GM23338 (cell line): ENCODE measurements around the gene HARBI1. TPM values are rescaled to one million over a fixed set of nuclear protein-coding genes. Genes with fewer than 3 reads are reported as not detected.

ENCODE experiments used
- ATAC-seq: fragments of 200-7000 bp; cut with Tn5 transposase; 3 replicates; pipeline ENCODE4 v1.9.1; 2020
- DNase-seq: peaks from one replicate; pipeline ENCODE4 v3.0.0-alpha.2; 2015; ENCODE audit warnings: low spot score
- H2AFZ ChIP-seq: fragments of 200-600 bp; sonication (generic); 2 replicates; pipeline ENCODE4 v1.8.0; 2016; ENCODE audit warnings: antibody characterized with exemption, mild to moderate bottlenecking, moderate library complexity
- H3F3A ChIP-seq: fragments of 200-600 bp; sonication (generic); replicated peaks from 2 replicates; pipeline ENCODE4 v1.8.0; 2017; ENCODE audit warnings: antibody characterized with exemption, mixed run types, low read depth
- H3K27ac ChIP-seq: fragments of 200-600 bp; sonication (generic); 2 replicates; pipeline ENCODE4 v1.6.1; 2016; ENCODE audit warnings: low read depth
- H3K27me3 ChIP-seq: fragments of 200-600 bp; sonication (generic); 2 replicates; pipeline ENCODE4 v1.8.0; 2016; ENCODE audit warnings: mild to moderate bottlenecking, mixed run types, moderate library complexity; ENCODE audit not compliant: insufficient read depth
- H3K36me3 ChIP-seq: fragments of 200-600 bp; sonication (generic); 2 replicates; pipeline ENCODE4 v1.8.0; 2016; ENCODE audit warnings: mild to moderate bottlenecking; ENCODE audit not compliant: insufficient read depth
- H3K4me1 ChIP-seq: fragments of 200-600 bp; sonication (generic); 2 replicates; pipeline ENCODE4 v1.8.0; 2016; ENCODE audit warnings: mild to moderate bottlenecking, moderate library complexity; ENCODE audit not compliant: insufficient read depth
- H3K4me2 ChIP-seq: fragments of 200-600 bp; sonication (generic); 2 replicates; pipeline ENCODE4 v1.7.1; 2017; ENCODE audit warnings: mixed run types
- H3K4me3 ChIP-seq: fragments of 200-600 bp; sonication (generic); 2 replicates; pipeline ENCODE4 v1.6.1; 2016; ENCODE audit warnings: mixed run types
- H3K79me2 ChIP-seq: fragments of 200-600 bp; sonication (generic); replicated peaks from 2 replicates; pipeline ENCODE4 v1.8.0; 2017; ENCODE audit warnings: mild to moderate bottlenecking; ENCODE audit not compliant: insufficient read depth
- H3K9me2 ChIP-seq: fragments of 200-600 bp; sonication (generic); 2 replicates; pipeline ENCODE4 v1.8.0; 2017; ENCODE audit not compliant: insufficient read depth
- H4K20me1 ChIP-seq: fragments of 200-600 bp; sonication (generic); replicated peaks from 2 replicates; pipeline ENCODE4 v1.8.0; 2017; ENCODE audit warnings: mild to moderate bottlenecking; ENCODE audit not compliant: insufficient read depth
- H3K27ac Mint-ChIP-seq: 2 replicates; pipeline ENCODE4 v1.8.0; 2020; ENCODE audit warnings: inconsistent platforms, mild to moderate bottlenecking, moderate library complexity, mixed read lengths
- H3K27me3 Mint-ChIP-seq: 3 replicates; pipeline ENCODE4 v1.8.0; 2022; ENCODE audit warnings: low read depth, mild to moderate bottlenecking, moderate library complexity, mixed read lengths, inconsistent platforms; ENCODE audit not compliant: insufficient read depth, poor library complexity
- H3K36me3 Mint-ChIP-seq: 3 replicates; pipeline ENCODE4 v1.8.0; 2021; ENCODE audit warnings: low read depth, mild to moderate bottlenecking, inconsistent platforms, moderate library complexity, mixed read lengths
- H3K4me1 Mint-ChIP-seq: 3 replicates; pipeline ENCODE4 v1.8.0; 2020; ENCODE audit warnings: mild to moderate bottlenecking, inconsistent platforms, mixed read lengths
- H3K4me3 Mint-ChIP-seq: 3 replicates; pipeline ENCODE4 v1.8.0; 2021; ENCODE audit warnings: moderate library complexity, mild to moderate bottlenecking, inconsistent platforms, mixed read lengths
- H3K9me3 Mint-ChIP-seq: 3 replicates; pipeline ENCODE4 v1.8.0; 2020; ENCODE audit warnings: moderate library complexity, mild to moderate bottlenecking, inconsistent platforms, mixed read lengths
- CREB1 ChIP-seq: fragments of 250-450 bp; sonication (Bioruptor Pico); IDR thresholded peaks from 2 replicates; pipeline ENCODE4 v1.5.0; 2020; ENCODE audit warnings: low read depth, mild to moderate bottlenecking, moderate library complexity
- EZH2 ChIP-seq: fragments of 200-600 bp; sonication (generic); IDR thresholded peaks from one replicate; pipeline ENCODE4 v1.8.0; 2017; ENCODE audit warnings: antibody characterized with exemption, mild to moderate bottlenecking, low read depth; ENCODE audit not compliant: unreplicated experiment
- EZH2phosphoT487 ChIP-seq: fragments of 200-600 bp; sonication (generic); IDR thresholded peaks from one replicate; pipeline ENCODE4 v1.8.1; 2018; ENCODE audit warnings: antibody characterized with exemption; ENCODE audit not compliant: unreplicated experiment
- JUNB ChIP-seq: IDR thresholded peaks from one replicate; pipeline ENCODE4 v1.6.1; 2016; ENCODE audit warnings: antibody characterized with exemption; ENCODE audit not compliant: unreplicated experiment
- STAT1 ChIP-seq: IDR thresholded peaks from one replicate; pipeline ENCODE4 v1.6.1; 2016; ENCODE audit warnings: antibody characterized with exemption; ENCODE audit not compliant: unreplicated experiment
- ZNF114 ChIP-seq: fragments of 250-450 bp; sonication (Bioruptor Pico); IDR thresholded peaks from 2 replicates; pipeline ENCODE4 v1.5.0; 2020; ENCODE audit warnings: mild to moderate bottlenecking, moderate library complexity
- polyA plus RNA-seq: library from polyadenylated mRNA; unstranded; fragments of >200 nt; fragmentation: Nextera tagmentation; extraction: Ambion mirVana; gene quantifications from 2 replicates; pipeline ENCODE4 v1.2.1, GENCODE V29; 2016
- total RNA-seq: library from RNA; depleted of rRNA; stranded (reverse); fragments of >200 nt; shearing (Covaris generic); gene quantifications from 2 replicates; pipeline ENCODE4 v1.2.3, GENCODE V29; 2014
- TF ChIP-seq, protein P1 (sequence below): fragments of 250-450 bp; sonication (Bioruptor Pico); IDR thresholded peaks from 2 replicates; pipeline ENCODE4 v1.5.0; 2020; ENCODE audit warnings: mild to moderate bottlenecking, moderate library complexity
- TF ChIP-seq, protein P2 (sequence below), 2 experiments: fragments of 200-600 bp in 1 of 2; sonication (generic) in 1 of 2; conservative IDR thresholded peaks; 2 replicates each; pipeline versions ENCODE4 v1.5.1 to v1.6.1; 2016 to 2017; ENCODE audit warnings: antibody characterized with exemption in 2 of 2, low read depth in 2 of 2, mild to moderate bottlenecking in 2 of 2, moderate library complexity in 1 of 2

Gene HARBI1
- total and polyA plus RNA-seq, 2 experiments from 2014 or later, result 4.2 to 6.5 TPM

DNA sequence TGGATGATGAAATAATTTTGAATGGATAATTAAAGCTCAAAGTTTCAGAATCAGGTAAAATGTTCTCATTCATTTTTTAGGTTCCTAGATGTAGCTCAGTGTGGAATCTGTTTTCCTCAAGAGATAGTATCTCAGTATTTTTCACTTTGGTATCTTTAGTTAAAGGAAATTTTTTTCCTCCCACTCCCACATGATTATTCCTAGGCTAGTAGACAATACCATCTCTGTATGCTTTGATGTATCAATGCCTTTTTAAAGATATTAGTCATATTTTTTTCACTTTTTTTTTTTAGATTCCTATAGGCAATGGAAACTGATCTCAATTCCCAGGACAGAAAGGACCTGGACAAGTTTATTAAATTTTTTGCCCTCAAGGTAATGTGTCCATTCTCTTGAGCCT is 27.0 kb upstream of the HARBI1 start:
- no peak for ATAC-seq
- Histone ChIP-seq H3K4me3 (no peak overlapping the region), H3F3A (0 out of 2 replicates have a peak, but pooled peaks cover under 1% of the 10 kb centered on the region), H3K27ac (0 out of 2 replicates have a peak overlapping the region, but pooled peaks have one; percentile 30), H3K79me2 (0 out of 2 replicates have a peak, but pooled peaks cover 4% of the 10 kb centered on the region), H3K9me2 (0 out of 2 replicates have a peak, but pooled peaks cover 7% of the 10 kb centered on the region), H3K36me3 (peaks cover 7% of the 10 kb centered on the region), H3K4me2 (no peak overlapping the region), H3K27me3 (no peaks in the 10 kb centered on the region), H2AFZ (no peak overlapping the region), H3K4me1 (no peaks in the 10 kb centered on the region), H4K20me1 (peaks cover 12% of the 10 kb centered on the region; the same call in 1 of the 2 replicates)
- TF ChIP-seq JUNB (no peak), ZNF114 (CRISPR knock-in tag) (no peak), STAT1 (no peak), EZH2phosphoT487 (no peak), EZH2 (no peak), CREB1 (CRISPR knock-in tag) (no peak)
- TF ChIP-seq, protein P1, sequence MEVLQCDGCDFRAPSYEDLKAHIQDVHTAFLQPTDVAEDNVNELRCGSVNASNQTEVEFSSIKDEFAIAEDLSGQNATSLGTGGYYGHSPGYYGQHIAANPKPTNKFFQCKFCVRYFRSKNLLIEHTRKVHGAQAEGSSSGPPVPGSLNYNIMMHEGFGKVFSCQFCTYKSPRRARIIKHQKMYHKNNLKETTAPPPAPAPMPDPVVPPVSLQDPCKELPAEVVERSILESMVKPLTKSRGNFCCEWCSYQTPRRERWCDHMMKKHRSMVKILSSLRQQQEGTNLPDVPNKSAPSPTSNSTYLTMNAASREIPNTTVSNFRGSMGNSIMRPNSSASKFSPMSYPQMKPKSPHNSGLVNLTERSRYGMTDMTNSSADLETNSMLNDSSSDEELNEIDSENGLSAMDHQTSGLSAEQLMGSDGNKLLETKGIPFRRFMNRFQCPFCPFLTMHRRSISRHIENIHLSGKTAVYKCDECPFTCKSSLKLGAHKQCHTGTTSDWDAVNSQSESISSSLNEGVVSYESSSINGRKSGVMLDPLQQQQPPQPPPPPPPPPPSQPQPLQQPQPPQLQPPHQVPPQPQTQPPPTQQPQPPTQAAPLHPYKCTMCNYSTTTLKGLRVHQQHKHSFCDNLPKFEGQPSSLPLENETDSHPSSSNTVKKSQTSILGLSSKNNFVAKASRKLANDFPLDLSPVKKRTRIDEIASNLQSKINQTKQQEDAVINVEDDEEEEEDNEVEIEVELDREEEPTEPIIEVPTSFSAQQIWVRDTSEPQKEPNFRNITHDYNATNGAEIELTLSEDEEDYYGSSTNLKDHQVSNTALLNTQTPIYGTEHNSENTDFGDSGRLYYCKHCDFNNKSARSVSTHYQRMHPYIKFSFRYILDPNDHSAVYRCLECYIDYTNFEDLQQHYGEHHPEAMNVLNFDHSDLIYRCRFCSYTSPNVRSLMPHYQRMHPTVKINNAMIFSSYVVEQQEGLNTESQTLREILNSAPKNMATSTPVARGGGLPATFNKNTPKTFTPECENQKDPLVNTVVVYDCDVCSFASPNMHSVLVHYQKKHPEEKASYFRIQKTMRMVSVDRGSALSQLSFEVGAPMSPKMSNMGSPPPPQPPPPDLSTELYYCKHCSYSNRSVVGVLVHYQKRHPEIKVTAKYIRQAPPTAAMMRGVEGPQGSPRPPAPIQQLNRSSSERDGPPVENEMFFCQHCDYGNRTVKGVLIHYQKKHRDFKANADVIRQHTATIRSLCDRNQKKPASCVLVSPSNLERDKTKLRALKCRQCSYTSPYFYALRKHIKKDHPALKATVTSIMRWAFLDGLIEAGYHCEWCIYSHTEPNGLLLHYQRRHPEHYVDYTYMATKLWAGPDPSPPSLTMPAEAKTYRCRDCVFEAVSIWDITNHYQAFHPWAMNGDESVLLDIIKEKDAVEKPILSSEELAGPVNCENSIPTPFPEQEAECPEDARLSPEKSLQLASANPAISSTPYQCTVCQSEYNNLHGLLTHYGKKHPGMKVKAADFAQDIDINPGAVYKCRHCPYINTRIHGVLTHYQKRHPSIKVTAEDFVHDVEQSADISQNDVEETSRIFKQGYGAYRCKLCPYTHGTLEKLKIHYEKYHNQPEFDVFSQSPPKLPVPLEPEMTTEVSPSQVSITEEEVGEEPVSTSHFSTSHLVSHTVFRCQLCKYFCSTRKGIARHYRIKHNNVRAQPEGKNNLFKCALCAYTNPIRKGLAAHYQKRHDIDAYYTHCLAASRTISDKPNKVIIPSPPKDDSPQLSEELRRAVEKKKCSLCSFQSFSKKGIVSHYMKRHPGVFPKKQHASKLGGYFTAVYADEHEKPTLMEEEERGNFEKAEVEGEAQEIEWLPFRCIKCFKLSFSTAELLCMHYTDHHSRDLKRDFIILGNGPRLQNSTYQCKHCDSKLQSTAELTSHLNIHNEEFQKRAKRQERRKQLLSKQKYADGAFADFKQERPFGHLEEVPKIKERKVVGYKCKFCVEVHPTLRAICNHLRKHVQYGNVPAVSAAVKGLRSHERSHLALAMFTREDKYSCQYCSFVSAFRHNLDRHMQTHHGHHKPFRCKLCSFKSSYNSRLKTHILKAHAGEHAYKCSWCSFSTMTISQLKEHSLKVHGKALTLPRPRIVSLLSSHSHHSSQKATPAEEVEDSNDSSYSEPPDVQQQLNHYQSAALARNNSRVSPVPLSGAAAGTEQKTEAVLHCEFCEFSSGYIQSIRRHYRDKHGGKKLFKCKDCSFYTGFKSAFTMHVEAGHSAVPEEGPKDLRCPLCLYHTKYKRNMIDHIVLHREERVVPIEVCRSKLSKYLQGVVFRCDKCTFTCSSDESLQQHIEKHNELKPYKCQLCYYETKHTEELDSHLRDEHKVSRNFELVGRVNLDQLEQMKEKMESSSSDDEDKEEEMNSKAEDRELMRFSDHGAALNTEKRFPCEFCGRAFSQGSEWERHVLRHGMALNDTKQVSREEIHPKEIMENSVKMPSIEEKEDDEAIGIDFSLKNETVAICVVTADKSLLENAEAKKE (CRISPR knock-in tag), result no peak
- TF ChIP-seq, protein P2, sequence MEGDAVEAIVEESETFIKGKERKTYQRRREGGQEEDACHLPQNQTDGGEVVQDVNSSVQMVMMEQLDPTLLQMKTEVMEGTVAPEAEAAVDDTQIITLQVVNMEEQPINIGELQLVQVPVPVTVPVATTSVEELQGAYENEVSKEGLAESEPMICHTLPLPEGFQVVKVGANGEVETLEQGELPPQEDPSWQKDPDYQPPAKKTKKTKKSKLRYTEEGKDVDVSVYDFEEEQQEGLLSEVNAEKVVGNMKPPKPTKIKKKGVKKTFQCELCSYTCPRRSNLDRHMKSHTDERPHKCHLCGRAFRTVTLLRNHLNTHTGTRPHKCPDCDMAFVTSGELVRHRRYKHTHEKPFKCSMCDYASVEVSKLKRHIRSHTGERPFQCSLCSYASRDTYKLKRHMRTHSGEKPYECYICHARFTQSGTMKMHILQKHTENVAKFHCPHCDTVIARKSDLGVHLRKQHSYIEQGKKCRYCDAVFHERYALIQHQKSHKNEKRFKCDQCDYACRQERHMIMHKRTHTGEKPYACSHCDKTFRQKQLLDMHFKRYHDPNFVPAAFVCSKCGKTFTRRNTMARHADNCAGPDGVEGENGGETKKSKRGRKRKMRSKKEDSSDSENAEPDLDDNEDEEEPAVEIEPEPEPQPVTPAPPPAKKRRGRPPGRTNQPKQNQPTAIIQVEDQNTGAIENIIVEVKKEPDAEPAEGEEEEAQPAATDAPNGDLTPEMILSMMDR (conservative IDR thresholded peaks at IDR 0.05; ENCODE audit: low read depth in 2 of 2), result no peak
- H3K27ac Mint-ChIP-seq, result no peak overlapping the region
- no peaks in the 10 kb centered on the region; the same call in 2 of the 3 replicates for H3K9me3 Mint-ChIP-seq
- no peak for DNase-seq
- H3K4me3 Mint-ChIP-seq, result no peak overlapping the region
- H3K27me3 Mint-ChIP-seq, result peaks cover 2% of the 10 kb centered on the region
- H3K36me3 Mint-ChIP-seq, result peaks cover 37% of the 10 kb centered on the region; the same call in 2 of the 3 replicates
- H3K4me1 Mint-ChIP-seq, result no peaks in the 10 kb centered on the region
